AG04450 (cell line): ENCODE results near the gene CMKLR1. TPM values are rescaled to one million over a fixed set of nuclear protein-coding genes. Genes with fewer than 3 reads are reported as not detected.

Source experiments
- CTCF ChIA-PET: fragments of 300-600, 350-600 bp; formaldehyde crosslinking; extraction: SDS; loops from one replicate; lab custom pipeline; 2022; ENCODE audit warnings: antibody characterized with exemption, inconsistent platforms; lab: Charles Lee
- POLR2A ChIA-PET: fragments of 350-600 bp; formaldehyde crosslinking; extraction: SDS; loops from one replicate; lab custom pipeline; 2021; ENCODE audit warnings: antibody characterized with exemption, inconsistent platforms; lab: Yijun Ruan, JAX
- DNase-seq: peaks from one replicate; pipeline ENCODE4 v3.0.0-alpha.2; 2011; ENCODE audit warnings: low read depth, low spot score
- H3K27ac ChIP-seq: one replicate; pipeline ENCODE4 v1.5.1; 2012; ENCODE audit warnings: low read depth, low read length, control low read depth
- H3K27me3 ChIP-seq: one replicate; pipeline ENCODE4 v1.6.0; 2012; ENCODE audit warnings: low read length; ENCODE audit not compliant: control insufficient read depth, insufficient read depth
- H3K4me3 ChIP-seq: 2 replicates; pipeline ENCODE4 v1.5.1; 2011; ENCODE audit warnings: mild to moderate bottlenecking, low read depth, low read length, control low read depth
- H3K9me3 ChIP-seq: 2 replicates; pipeline ENCODE4 v1.5.1; 2012; ENCODE audit warnings: low read length; ENCODE audit not compliant: control insufficient read depth, insufficient read depth
- CTCF ChIP-seq: IDR thresholded peaks from 2 replicates; pipeline ENCODE4 v1.5.1; 2011; ENCODE audit warnings: low read depth, low read length, control low read depth, inconsistent platforms
- polyA plus RNA-seq: library from polyadenylated mRNA; depleted of rRNA; stranded (reverse); fragments of >200 nt; gene quantifications from 2 replicates; pipeline ENCODE4 v1.2.3, GENCODE V29; 2011

Gene CMKLR1
- polyA plus RNA-seq, 1 experiment, result 0.12 TPM

DNA sequence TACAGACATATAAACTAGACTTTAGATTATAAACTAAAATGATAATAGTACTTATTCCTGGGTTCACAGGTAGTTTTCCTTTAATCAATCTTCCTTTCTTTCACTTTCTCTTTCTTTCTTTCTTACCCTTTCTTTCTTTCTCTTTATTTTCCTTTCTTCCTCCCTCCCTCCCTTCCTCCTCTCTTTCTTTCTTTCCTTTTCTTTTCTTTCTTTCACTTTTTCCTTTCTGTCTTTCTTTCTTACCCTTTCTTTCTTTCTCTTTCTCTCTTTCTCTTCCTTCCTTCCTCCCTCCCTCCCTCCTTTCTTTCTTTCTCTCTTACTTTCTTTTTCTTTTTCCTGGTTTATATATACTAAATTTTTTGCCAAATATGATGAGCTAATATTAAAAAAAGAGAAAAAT, 61.5 kb downstream of the CMKLR1 start:
- no peaks in the 10 kb centered on the region for H3K27me3 ChIP-seq
- no peaks in the 10 kb centered on the region for H3K9me3 ChIP-seq
- ChIA-PET CTCF (no interaction called here), POLR2A (no interaction called here)
- no peak for DNase-seq
- H3K4me3 ChIP-seq, result no peak overlapping the region
- TF ChIP-seq CTCF, result no peak
- H3K27ac ChIP-seq, result no peak overlapping the region

- H3K27ac ChIP-seq, result no peak overlapping the region
- no peak overlapping the region for H3K4me3 ChIP-seq
- ChIA-PET CTCF (no interaction called here), POLR2A (no interaction called here)
- H3K27me3 ChIP-seq, result no peaks in the 10 kb centered on the region
- H3K9me3 ChIP-seq, result no peaks in the 10 kb centered on the region
- no peak for TF ChIP-seq CTCF
- DNase-seq, result no peak
Measured at GRCh38 chr12:108273217-108273616, 65.9 kb downstream of the CMKLR1 start.

- H3K27ac ChIP-seq, result no peak overlapping the region
- H3K4me3 ChIP-seq, result no peak overlapping the region
- CTCF ChIA-PET, result no interaction called here
- TF ChIP-seq CTCF, result no peak
- POLR2A ChIA-PET, result no interaction called here
- no peaks in the 10 kb centered on the region for H3K27me3 ChIP-seq
- no peak for DNase-seq
- no peaks in the 10 kb centered on the region for H3K9me3 ChIP-seq
Measured at GRCh38 chr12:108271951-108272872, 66.9 kb downstream of the CMKLR1 start.

DNA sequence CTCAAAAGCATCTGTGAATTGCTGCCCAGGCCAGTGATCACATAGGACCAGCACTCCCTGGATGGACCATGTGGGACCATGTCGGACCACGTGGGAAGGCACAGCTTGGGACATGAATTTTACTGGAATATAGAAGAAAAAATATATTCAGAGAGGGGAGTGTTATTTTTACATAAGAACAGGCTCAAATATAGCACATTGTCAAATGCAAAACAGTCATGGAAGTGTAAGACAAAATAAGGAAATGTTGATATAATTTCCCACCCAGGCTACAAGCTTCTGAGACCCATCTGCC, 68.3 kb downstream of the CMKLR1 start:
- no peak for DNase-seq
- Histone ChIP-seq H3K27ac (no peak overlapping the region), H3K9me3 (no peaks in the 10 kb centered on the region), H3K27me3 (no peaks in the 10 kb centered on the region), H3K4me3 (no peak overlapping the region)
- POLR2A ChIA-PET, result no interaction called here
- no peak for TF ChIP-seq CTCF
- CTCF ChIA-PET, result no interaction called here

GRCh38 chr12:108270035-108270848, 68.9 kb downstream of the CMKLR1 start:
- ChIA-PET POLR2A (no interaction called here), CTCF (interaction anchor here (0.6 kb wide), 1 partner anchor 24 kb away, joined by 3 read pairs; no protein-coding TSS in a partner anchor)
- TF ChIP-seq CTCF, result no peak
- no peaks in the 10 kb centered on the region for H3K27me3 ChIP-seq
- H3K27ac ChIP-seq, result no peak overlapping the region
- H3K4me3 ChIP-seq, result no peak overlapping the region
- DNase-seq, result no peak
- H3K9me3 ChIP-seq, result no peaks in the 10 kb centered on the region
